ENCODE measurements around the gene KSR1.

DNA sequence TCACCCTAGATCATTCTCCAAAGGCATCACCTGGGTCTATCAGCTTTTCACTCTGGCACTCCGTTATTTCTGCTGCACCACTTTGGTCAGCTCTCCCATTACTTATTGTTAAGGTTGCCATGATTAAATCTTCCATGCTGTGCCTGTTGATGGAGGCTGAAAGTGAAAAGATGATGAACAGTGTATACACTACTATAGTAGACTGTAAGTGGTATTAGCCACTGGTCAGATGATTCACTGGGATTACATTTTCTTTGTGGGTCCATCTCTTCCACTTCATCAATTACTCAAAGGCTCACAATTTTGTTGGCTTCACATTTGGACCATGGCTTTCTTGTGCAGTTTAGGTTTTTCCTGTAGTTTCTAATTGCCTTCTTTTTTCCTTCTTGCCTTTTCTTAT, 158.9 kb downstream of the KSR1 start:
- TF ChIP-seq YY1 (IDR thresholded peaks at IDR 0.05; ENCODE audit: low read depth) (no peak), EP300 (IDR thresholded peaks at IDR 0.05; ENCODE audit: borderline replicate concordance) (no peak), RAD21 (IDR thresholded peaks at IDR 0.05; ENCODE audit: low read depth) (no peak), NFIC (IDR thresholded peaks at IDR 0.05) (no peak), TAF1 (IDR thresholded peaks at IDR 0.05; ENCODE audit: low read depth) (no peak), FOXM1 (IDR thresholded peaks at IDR 0.05; ENCODE audit: borderline replicate concordance, low read depth) (no peak), CREB1 (IDR thresholded peaks at IDR 0.05; ENCODE audit: low read depth) (no peak), ZBTB7A (IDR thresholded peaks at IDR 0.05; ENCODE audit: low read depth) (no peak)
- TF ChIP-seq, protein P1, sequence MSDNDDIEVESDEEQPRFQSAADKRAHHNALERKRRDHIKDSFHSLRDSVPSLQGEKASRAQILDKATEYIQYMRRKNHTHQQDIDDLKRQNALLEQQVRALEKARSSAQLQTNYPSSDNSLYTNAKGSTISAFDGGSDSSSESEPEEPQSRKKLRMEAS (IDR thresholded peaks at IDR 0.05), result no peak
